ENCODE results near the gene PRSS1. TPM values are rescaled to one million over a fixed set of nuclear protein-coding genes. Genes with fewer than 3 reads are reported as not detected.
"Not testable (repeated sequence)": the region's sequence is repeated elsewhere in the genome, so short reads cannot be mapped to it uniquely, and the experiment has no call there.

PRSS1 gene
- total RNA-seq, result not detected in 2 replicates

GRCh38 chr7:142749218-142749993 is at the start of gene PRSS1:
Gene PRSS1, plus strand, starts transcription at chr7:142749472. Its CDS starts 13 bp downstream, at chr7:142749485.
- H3K4me1 ChIP-seq (ENCODE audit: insufficient read depth, low read length), result no peaks in the 10 kb centered on the region
- no peaks in the 10 kb centered on the region for H4K20me1 ChIP-seq (ENCODE audit: insufficient read depth, low read length)
- TF ChIP-seq CTCF (IDR thresholded peaks at IDR 0.05; ENCODE audit: extremely low read depth, low read depth, low read length), result no peak
- H3K4me3 ChIP-seq (ENCODE audit: insufficient read depth, low read length), result no peak within 1 kb of the TSS
- H3K36me3 ChIP-seq (ENCODE audit: insufficient read depth, low read length), result no peaks in the 10 kb centered on the region
- no peaks in the 10 kb centered on the region for H3K79me2 ChIP-seq (ENCODE audit: insufficient read depth, low read length)
- no peak within 1 kb of the TSS for H3K4me2 ChIP-seq (ENCODE audit: insufficient read depth, low read length)
- no peaks in the 10 kb centered on the region for H3K9me3 ChIP-seq (ENCODE audit: low read depth, low read length)
- H2AFZ ChIP-seq (ENCODE audit: low read length), result no peak within 1 kb of the TSS
- H3K27ac ChIP-seq (ENCODE audit: low read depth, low read length), result no peak within 1 kb of the TSS
- no peak for DNase-seq (ENCODE audit: insufficient read length, low spot score, missing footprints)
- peaks cover 7% of the 10 kb centered on the region for H3K27me3 ChIP-seq (ENCODE audit: insufficient read depth, low read length)

GRCh38 chr7:142700935-142701334 is 48.3 kb upstream of the PRSS1 start:
- not testable (repeated sequence) for H3K9me3 ChIP-seq (ENCODE audit: low read depth, low read length); H3K36me3 ChIP-seq (ENCODE audit: insufficient read depth, low read length); H2AFZ ChIP-seq (ENCODE audit: low read length); H3K27me3 ChIP-seq (ENCODE audit: insufficient read depth, low read length); H3K4me1 ChIP-seq (ENCODE audit: insufficient read depth, low read length); H3K4me3 ChIP-seq (ENCODE audit: insufficient read depth, low read length); H3K79me2 ChIP-seq (ENCODE audit: insufficient read depth, low read length); H4K20me1 ChIP-seq (ENCODE audit: insufficient read depth, low read length); DNase-seq (ENCODE audit: insufficient read length, low spot score, missing footprints); H3K27ac ChIP-seq (ENCODE audit: low read depth, low read length); H3K4me2 ChIP-seq (ENCODE audit: insufficient read depth, low read length)

- Histone ChIP-seq H3K79me2 (ENCODE audit: insufficient read depth, low read length) (no peaks in the 10 kb centered on the region), H3K4me1 (ENCODE audit: insufficient read depth, low read length) (no peaks in the 10 kb centered on the region), H2AFZ (ENCODE audit: low read length) (no peak overlapping the region), H3K27ac (ENCODE audit: low read depth, low read length) (no peak overlapping the region), H3K4me2 (ENCODE audit: insufficient read depth, low read length) (no peak overlapping the region), H3K9me3 (ENCODE audit: low read depth, low read length) (no peaks in the 10 kb centered on the region), H4K20me1 (ENCODE audit: insufficient read depth, low read length) (no peaks in the 10 kb centered on the region), H3K4me3 (ENCODE audit: insufficient read depth, low read length) (no peak overlapping the region), H3K36me3 (ENCODE audit: insufficient read depth, low read length) (no peaks in the 10 kb centered on the region), H3K27me3 (ENCODE audit: insufficient read depth, low read length) (no peaks in the 10 kb centered on the region)
- no peak for DNase-seq (ENCODE audit: insufficient read length, low spot score, missing footprints)
- TF ChIP-seq CTCF (IDR thresholded peaks at IDR 0.05; ENCODE audit: extremely low read depth, low read depth, low read length), result no peak
These were observed 45.5 kb upstream of the PRSS1 start for GRCh38 chr7:142703655-142704305.

- H3K4me2 ChIP-seq (ENCODE audit: insufficient read depth, low read length); H3K4me1 ChIP-seq (ENCODE audit: insufficient read depth, low read length); H4K20me1 ChIP-seq (ENCODE audit: insufficient read depth, low read length); H3K79me2 ChIP-seq (ENCODE audit: insufficient read depth, low read length); H3K27me3 ChIP-seq (ENCODE audit: insufficient read depth, low read length); H3K9me3 ChIP-seq (ENCODE audit: low read depth, low read length); H3K4me3 ChIP-seq (ENCODE audit: insufficient read depth, low read length); H2AFZ ChIP-seq (ENCODE audit: low read length); H3K27ac ChIP-seq (ENCODE audit: low read depth, low read length); DNase-seq (ENCODE audit: insufficient read length, low spot score, missing footprints); H3K36me3 ChIP-seq (ENCODE audit: insufficient read depth, low read length): not testable (repeated sequence)
These were observed 40.5 kb upstream of the PRSS1 start for GRCh38 chr7:142708726-142709125.

GRCh38 chr7:142709921-142710320 is 39.4 kb upstream of the PRSS1 start:
- no peaks in the 10 kb centered on the region for H4K20me1 ChIP-seq (ENCODE audit: insufficient read depth, low read length)
- no peak overlapping the region for H3K4me3 ChIP-seq (ENCODE audit: insufficient read depth, low read length)
- no peak for DNase-seq (ENCODE audit: insufficient read length, low spot score, missing footprints)

More at GRCh38 chr7:142709921-142710320, 39.4 kb upstream of the PRSS1 start:
- Histone ChIP-seq H3K9me3 (ENCODE audit: low read depth, low read length) (no peaks in the 10 kb centered on the region), H3K27ac (ENCODE audit: low read depth, low read length) (no peak overlapping the region), H2AFZ (ENCODE audit: low read length) (no peak overlapping the region), H3K36me3 (ENCODE audit: insufficient read depth, low read length) (no peaks in the 10 kb centered on the region), H3K79me2 (ENCODE audit: insufficient read depth, low read length) (no peaks in the 10 kb centered on the region), H3K27me3 (ENCODE audit: insufficient read depth, low read length) (peaks cover 5% of the 10 kb centered on the region), H3K4me2 (ENCODE audit: insufficient read depth, low read length) (no peak overlapping the region), H3K4me1 (ENCODE audit: insufficient read depth, low read length) (no peaks in the 10 kb centered on the region)
- TF ChIP-seq CTCF (IDR thresholded peaks at IDR 0.05; ENCODE audit: extremely low read depth, low read depth, low read length), result no peak

All from osteoblast (primary cell).